K562 (cell line): ENCODE data around the gene FEM1B.

Experiments
- CEBPB ChIP-seq: fragments of 450-650 bp; IDR thresholded peaks from 2 replicates; pipeline ENCODE4 v1.6.1; 2016; ENCODE audit warnings: missing genetic modification characterization, missing compliant biosample characterization
- EGR1 ChIP-seq: fragments of 450-650 bp; conservative IDR thresholded peaks from 2 replicates; pipeline ENCODE4 v1.6.1; 2017; ENCODE audit warnings: mild to moderate bottlenecking
- EZH2 ChIP-seq: IDR thresholded peaks from 2 replicates; pipeline ENCODE4 v1.6.1; 2012; ENCODE audit warnings: low read depth, mild to moderate bottlenecking, inconsistent platforms, low read length, borderline replicate concordance
- HNRNPH1 ChIP-seq: fragments of 200-400 bp; formaldehyde crosslinking; optimal IDR thresholded peaks from 2 replicates; pipeline ENCODE3; 2017; ENCODE audit warnings: low read depth, mild to moderate bottlenecking, low read length, moderate library complexity
- IRF1 ChIP-seq: sonication (generic); formaldehyde crosslinking; IDR thresholded peaks from 2 replicates; pipeline ENCODE4 v1.8.0; 2022; ENCODE audit warnings: missing genetic modification reagents, mild to moderate bottlenecking, borderline replicate concordance
- KLF16 ChIP-seq: IDR thresholded peaks from 2 replicates; pipeline ENCODE4 v1.6.1; 2016; ENCODE audit warnings: antibody characterized with exemption
- ZBTB43 ChIP-seq: sonication (generic); formaldehyde crosslinking; IDR thresholded peaks from 2 replicates; pipeline ENCODE4 v1.8.0; 2023; ENCODE audit warnings: mild to moderate bottlenecking, missing genetic modification reagents
- ZNF274 ChIP-seq: IDR thresholded peaks from 2 replicates; pipeline ENCODE4 v1.6.1; 2011; ENCODE audit warnings: low read depth, mild to moderate bottlenecking, low read length, moderate library complexity, borderline replicate concordance
- ZNF407 ChIP-seq: fragments of 450-650 bp; IDR thresholded peaks from 2 replicates; pipeline ENCODE4 v1.6.1; 2016; ENCODE audit warnings: low read depth
- ZNF668 ChIP-seq: fragments of 250-450 bp; sonication (Bioruptor Pico); IDR thresholded peaks from 2 replicates; pipeline ENCODE4 v1.8.0; 2022; ENCODE audit warnings: mild to moderate bottlenecking, inconsistent platforms
- TF ChIP-seq, protein P1 (sequence below), 2 experiments: fragments of 450-650 bp; IDR thresholded peaks; 2 replicates each; pipeline ENCODE4 v1.6.1; 2016; ENCODE audit warnings: mild to moderate bottlenecking in 2 of 2, borderline replicate concordance in 1 of 2, low read depth in 1 of 2, moderate library complexity in 1 of 2

GRCh38 chr15:68303560-68304436 lies 26.3 kb downstream of the FEM1B start:
- no peak for TF ChIP-seq ZBTB43 (CRISPR knock-in tag)
- no peak for TF ChIP-seq HNRNPH1
- no peak; the same call in 1 of the 2 replicates for TF ChIP-seq EGR1
- no peak for TF ChIP-seq EZH2
- TF ChIP-seq ZNF274: no peak
- no peak for TF ChIP-seq ZNF407
- TF ChIP-seq CEBPB (tag): no peak
- TF ChIP-seq KLF16: no peak
- no peak for TF ChIP-seq IRF1 (CRISPR knock-in tag)
- no peak for TF ChIP-seq ZNF668 (CRISPR knock-in tag)
- TF ChIP-seq, protein P1, sequence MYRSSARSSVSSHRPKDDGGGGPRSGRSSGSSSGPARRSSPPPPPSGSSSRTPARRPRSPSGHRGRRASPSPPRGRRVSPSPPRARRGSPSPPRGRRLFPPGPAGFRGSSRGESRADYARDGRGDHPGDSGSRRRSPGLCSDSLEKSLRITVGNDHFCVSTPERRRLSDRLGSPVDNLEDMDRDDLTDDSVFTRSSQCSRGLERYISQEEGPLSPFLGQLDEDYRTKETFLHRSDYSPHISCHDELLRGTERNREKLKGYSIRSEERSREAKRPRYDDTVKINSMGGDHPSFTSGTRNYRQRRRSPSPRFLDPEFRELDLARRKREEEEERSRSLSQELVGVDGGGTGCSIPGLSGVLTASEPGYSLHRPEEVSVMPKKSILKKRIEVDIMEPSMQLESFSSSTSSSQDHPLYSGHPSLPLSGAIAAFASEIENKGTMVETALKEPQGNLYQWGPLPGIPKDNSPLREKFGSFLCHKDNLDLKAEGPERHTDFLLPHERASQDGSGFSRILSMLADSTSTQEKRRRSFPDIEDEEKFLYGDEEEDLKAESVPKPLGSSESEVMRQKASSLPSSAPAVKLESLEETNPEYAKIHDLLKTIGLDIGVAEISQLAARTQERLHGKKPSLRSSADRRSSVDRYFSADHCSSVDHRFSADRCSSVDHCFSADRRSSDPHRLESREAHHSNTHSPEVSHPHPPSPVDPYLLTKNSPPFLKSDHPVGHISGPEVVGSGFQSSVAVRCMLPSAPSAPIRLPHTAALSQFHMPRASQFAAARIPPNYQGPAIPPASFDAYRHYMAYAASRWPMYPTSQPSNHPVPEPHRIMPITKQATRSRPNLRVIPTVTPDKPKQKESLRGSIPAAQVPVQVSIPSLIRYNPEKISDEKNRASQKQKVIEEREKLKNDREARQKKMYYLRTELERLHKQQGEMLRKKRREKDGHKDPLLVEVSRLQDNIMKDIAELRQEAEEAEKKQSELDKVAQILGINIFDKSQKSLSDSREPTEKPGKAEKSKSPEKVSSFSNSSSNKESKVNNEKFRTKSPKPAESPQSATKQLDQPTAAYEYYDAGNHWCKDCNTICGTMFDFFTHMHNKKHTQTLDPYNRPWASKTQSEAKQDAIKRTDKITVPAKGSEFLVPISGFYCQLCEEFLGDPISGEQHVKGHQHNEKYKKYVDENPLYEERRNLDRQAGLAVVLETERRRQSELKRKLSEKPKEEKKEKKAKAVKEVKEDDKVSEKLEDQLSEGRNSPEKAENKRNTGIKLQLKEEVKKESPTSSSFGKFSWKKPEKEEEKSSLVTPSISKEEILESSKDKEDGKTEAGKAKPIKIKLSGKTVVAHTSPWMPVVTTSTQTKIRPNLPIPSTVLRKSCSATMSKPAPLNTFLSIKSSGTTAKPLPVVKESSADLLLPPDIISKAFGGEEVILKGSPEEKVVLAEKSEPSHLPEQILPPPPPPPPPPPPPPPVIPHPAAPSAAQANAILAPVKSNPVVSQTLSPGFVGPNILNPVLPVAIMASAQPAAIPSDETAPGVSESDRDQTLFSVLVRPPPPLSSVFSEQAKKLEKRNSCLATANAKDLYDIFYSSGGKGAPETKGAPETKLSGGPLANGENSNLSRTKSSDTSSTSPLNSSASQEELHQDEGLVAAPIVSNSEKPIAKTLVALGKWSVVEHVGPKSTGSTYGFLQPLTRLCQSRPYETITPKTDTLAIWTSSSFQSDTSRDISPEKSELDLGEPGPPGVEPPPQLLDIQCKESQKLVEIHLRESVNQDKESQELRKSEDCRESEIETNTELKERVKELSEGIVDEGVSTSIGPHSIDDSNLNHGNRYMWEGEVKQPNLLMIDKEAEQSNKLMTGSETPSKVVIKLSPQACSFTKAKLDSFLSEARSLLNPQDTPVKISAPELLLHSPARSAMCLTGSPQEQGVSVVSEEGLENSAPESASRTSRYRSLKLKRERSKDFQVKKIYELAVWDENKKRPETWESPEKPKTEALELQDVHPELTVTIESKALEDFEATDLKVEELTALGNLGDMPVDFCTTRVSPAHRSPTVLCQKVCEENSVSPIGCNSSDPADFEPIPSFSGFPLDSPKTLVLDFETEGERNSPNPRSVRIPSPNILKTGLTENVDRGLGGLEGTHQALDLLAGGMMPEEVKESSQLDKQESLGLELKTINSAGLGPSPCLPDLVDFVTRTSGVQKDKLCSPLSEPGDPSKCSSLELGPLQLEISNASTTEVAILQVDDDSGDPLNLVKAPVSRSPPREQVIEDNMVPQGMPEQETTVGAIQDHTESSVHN (IDR thresholded peaks at IDR 0.05; ENCODE audit: borderline replicate concordance in 1 of 2, low read depth in 1 of 2): no peak
